ENCODE measurements around the gene NGF.
"Not testable (repeated sequence)": the region's sequence is repeated elsewhere in the genome, so short reads cannot be mapped to it uniquely, and the experiment has no call there.

The NGF gene

DNA sequence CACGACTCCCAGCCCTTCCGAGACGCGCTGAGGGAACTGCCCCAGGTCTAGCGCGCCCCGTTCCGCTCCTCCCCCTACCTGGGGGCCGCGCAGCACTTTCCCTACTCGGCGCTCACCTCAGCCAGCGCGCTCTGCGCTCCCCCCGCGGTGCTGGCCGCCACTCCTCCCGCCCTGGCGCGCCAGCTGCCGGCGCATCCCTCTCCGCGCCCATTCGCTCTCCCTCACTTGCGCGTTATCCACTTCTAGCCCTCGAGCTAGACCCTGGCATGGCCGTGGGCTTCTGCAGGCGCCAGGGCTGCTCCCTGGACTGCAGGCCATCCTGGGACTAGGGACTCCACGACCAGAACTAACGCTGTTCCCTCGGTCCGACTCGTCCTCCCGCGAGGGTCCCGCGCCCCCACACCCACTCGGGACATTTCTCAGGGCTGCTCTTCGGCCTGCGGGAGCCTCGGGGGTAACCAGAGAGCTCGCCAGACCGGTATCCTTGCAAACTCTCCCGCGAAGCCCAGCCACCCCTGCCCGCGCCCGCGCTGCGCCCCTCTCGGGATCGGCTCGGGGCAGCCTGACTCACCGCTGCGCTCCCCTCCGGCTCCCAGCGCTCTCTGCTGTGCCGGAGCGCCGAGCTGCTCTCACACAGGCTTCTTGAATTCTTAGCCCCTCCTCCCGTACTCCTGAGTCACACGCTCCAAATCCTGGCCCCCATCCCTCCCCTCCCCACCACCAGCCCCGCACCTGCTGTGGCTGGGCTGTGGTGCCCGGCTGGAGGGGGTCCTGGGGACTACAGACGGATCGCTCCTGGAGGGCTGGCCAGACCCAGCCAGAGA, at the start of gene NGF:
NGF (minus strand) TSS at position 617 of the 824 bp plus-strand sequence. CDS start 51,454 bp downstream, outside the sequence.
- intact Hi-C loops (cut with micrococcal nuclease), result no loop called here
- no peaks in the 10 kb centered on the region for H3K9me3 Mint-ChIP-seq
- peaks cover 27% of the 10 kb centered on the region for H3K4me1 Mint-ChIP-seq (ENCODE audit: low read depth)
- peaks cover 43% of the 10 kb centered on the region for H3K27me3 Mint-ChIP-seq
- no peak within 1 kb of the TSS for H3K27ac Mint-ChIP-seq
- H3K4me3 Mint-ChIP-seq, result peak within 1 kb of the TSS; percentile 10
- H3K36me3 Mint-ChIP-seq (ENCODE audit: low read depth), result no peaks in the 10 kb centered on the region

DNA sequence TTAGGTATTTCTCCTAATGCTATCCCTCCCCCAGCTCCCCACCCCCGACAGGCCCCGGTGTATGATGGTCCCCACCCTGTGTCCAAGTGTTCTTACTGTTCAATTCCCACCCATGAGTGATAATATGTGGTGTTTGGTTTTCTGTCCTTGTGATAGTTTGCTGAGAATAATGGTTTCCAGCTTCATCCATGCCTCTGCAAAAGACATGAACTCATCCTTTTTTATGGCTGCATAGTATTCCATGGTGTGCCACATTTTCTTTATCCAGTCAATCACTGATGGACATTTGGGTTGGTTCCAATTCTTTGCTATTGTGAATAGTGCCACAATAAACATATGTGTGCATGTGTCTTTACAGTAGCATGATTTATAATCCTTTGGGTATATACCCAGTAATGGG, 45.4 kb upstream of the NGF start:
- intact Hi-C loops (cut with micrococcal nuclease); H3K27ac Mint-ChIP-seq; H3K4me1 Mint-ChIP-seq (ENCODE audit: low read depth); H3K36me3 Mint-ChIP-seq (ENCODE audit: low read depth); H3K4me3 Mint-ChIP-seq; H3K27me3 Mint-ChIP-seq: not testable (repeated sequence)
- H3K9me3 Mint-ChIP-seq, result peaks cover 24% of the 10 kb centered on the region

DNA sequence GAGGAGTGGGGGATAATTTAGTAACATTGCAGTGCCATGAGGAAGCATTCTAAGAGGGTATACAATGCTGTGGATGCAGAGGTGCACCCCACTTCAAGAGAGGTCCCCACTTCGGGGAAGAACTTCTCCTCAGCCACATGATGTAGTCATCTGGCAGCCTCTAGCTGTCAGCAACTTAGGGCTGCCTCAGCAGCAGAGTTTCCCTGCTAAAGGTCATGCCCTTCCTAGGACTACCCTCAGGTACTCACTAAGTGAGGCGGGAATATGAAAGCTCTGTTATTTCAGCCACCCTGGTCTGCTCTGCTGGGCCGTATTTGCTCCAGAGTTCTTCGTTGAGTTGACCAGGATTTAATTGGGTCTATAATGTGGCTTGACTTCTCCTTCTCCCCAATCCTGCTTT, 41.9 kb upstream of the NGF start:
- Mint-ChIP-seq H3K4me3 (no peak overlapping the region), H3K4me1 (ENCODE audit: low read depth) (no peaks in the 10 kb centered on the region), H3K27ac (no peak overlapping the region), H3K27me3 (peaks cover 2% of the 10 kb centered on the region), H3K9me3 (no peaks in the 10 kb centered on the region), H3K36me3 (ENCODE audit: low read depth) (no peaks in the 10 kb centered on the region)
- intact Hi-C loops (cut with micrococcal nuclease), result no loop called here

DNA sequence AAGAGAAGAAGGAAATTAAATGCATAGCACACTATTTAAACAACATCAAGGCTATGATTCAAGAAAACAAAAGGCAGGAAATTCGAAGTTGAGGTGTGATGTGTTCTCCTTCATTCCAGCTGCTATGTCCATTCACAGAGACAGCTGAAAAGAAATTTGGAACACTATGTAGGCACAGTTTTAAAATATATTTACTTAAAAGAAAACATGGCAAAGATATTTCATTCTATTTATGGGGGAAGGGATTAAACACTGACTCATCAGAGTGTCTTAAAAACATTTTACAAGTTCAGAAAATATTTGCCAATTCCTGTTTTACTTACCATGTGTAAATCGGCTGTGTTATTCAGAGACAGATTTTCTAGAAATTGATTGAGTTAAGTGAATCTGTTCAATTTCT, 39.4 kb upstream of the NGF start:
- no peaks in the 10 kb centered on the region for H3K9me3 Mint-ChIP-seq
- H3K4me1 Mint-ChIP-seq (ENCODE audit: low read depth), result no peaks in the 10 kb centered on the region
- intact Hi-C loops (cut with micrococcal nuclease), result no loop called here
- H3K27me3 Mint-ChIP-seq, result peaks cover 2% of the 10 kb centered on the region
- no peaks in the 10 kb centered on the region for H3K36me3 Mint-ChIP-seq (ENCODE audit: low read depth)
- H3K27ac Mint-ChIP-seq, result no peak overlapping the region
- H3K4me3 Mint-ChIP-seq, result no peak overlapping the region

DNA sequence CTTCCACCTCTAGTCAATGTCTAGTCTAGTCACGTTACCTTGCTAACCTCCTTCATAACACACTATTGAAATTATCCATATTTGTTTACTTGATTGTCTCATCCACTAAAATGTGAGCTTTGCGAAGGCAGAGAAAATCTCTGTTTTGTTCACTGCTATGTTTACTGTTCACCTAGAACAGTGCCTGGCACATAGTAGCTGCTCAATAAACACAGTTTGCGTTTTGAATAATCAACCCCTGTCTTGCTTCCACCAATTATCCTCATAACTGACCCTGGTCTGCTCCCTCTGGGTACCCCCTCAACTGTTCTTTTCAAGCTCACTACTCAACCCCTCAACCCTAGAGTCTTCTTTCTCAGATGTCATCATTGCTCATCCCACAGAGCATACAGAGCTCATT, 36.5 kb upstream of the NGF start:
- no peaks in the 10 kb centered on the region for H3K36me3 Mint-ChIP-seq (ENCODE audit: low read depth)
- H3K4me1 Mint-ChIP-seq (ENCODE audit: low read depth), result no peaks in the 10 kb centered on the region
- H3K9me3 Mint-ChIP-seq, result no peaks in the 10 kb centered on the region
- intact Hi-C loops (cut with micrococcal nuclease), result no loop called here
- H3K27ac Mint-ChIP-seq, result no peak overlapping the region
- peaks cover 5% of the 10 kb centered on the region for H3K27me3 Mint-ChIP-seq
- H3K4me3 Mint-ChIP-seq, result no peak overlapping the region

DNA sequence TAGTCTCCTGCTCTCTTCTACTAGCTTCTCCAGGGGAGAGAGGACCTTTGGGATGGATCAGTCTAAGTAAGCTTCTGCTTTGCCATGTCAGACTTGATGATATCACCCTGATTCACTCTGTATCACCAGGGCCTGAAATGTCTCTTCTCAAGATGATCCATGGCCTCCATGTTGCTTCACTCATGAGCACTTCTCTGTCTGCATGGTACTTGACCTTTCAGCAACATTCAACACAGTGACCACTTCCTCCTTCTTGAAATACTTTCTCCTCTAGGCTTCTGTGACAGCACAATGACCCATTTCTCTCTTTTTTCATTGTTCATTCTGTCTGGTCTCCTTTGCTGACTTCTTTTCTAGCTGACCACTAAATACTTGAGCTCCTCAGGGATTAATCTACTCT, 35.3 kb upstream of the NGF start:
- Mint-ChIP-seq H3K27ac (no peak overlapping the region), H3K36me3 (ENCODE audit: low read depth) (no peaks in the 10 kb centered on the region), H3K27me3 (peaks cover 4% of the 10 kb centered on the region), H3K9me3 (no peaks in the 10 kb centered on the region), H3K4me1 (ENCODE audit: low read depth) (no peaks in the 10 kb centered on the region), H3K4me3 (no peak overlapping the region)
- intact Hi-C loops (cut with micrococcal nuclease), result no loop called here

DNA sequence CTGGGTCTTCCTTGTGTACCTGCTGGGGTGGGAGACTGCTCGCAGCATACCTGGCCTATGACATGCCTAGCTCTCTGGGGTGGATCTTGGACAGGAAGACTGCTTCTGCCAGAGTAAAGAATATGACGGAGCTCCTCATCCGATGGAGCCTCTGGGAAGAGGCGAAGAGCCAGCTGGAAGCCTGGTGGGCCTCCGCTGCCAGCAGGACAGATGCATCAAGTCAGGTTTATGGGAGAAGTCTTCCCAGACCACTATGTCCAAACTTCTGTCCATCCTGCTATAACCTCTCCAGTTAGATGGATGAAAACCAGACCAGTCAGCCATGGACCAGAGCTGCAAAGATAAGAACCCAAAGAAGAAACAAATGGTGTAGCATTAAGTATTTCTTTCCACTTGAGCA, 27.7 kb upstream of the NGF start:
- H3K4me3 Mint-ChIP-seq, result no peak overlapping the region
- no peaks in the 10 kb centered on the region for H3K36me3 Mint-ChIP-seq (ENCODE audit: low read depth)
- peaks cover 24% of the 10 kb centered on the region for H3K9me3 Mint-ChIP-seq
- H3K27me3 Mint-ChIP-seq, result peaks cover 4% of the 10 kb centered on the region
- no peak overlapping the region for H3K27ac Mint-ChIP-seq
- intact Hi-C loops (cut with micrococcal nuclease), result no loop called here
- no peaks in the 10 kb centered on the region for H3K4me1 Mint-ChIP-seq (ENCODE audit: low read depth)

DNA sequence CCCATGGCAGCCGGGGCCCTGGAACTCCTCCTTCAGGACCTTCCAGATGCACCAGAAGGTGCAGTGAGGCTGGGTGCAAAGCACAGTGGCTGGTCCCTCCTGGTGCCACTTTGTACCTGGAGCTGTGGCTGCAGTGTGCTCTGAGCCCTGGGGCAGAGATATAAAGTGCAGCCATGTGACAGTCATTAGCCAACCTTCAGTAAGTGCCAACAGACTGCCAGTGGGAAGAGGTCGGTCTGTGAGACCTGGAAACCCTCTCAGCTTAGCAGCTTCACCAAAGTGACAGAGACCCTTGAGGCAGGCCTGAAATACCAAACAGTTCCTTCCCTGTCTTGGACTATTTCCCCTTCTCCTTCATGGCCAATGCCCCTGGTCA, 26.7 kb upstream of the NGF start:
- Mint-ChIP-seq H3K4me3 (no peak overlapping the region), H3K27me3 (peaks cover 2% of the 10 kb centered on the region), H3K27ac (no peak overlapping the region), H3K4me1 (ENCODE audit: low read depth) (no peaks in the 10 kb centered on the region), H3K36me3 (ENCODE audit: low read depth) (no peaks in the 10 kb centered on the region), H3K9me3 (peaks cover 27% of the 10 kb centered on the region)
- intact Hi-C loops (cut with micrococcal nuclease), result no loop called here

DNA sequence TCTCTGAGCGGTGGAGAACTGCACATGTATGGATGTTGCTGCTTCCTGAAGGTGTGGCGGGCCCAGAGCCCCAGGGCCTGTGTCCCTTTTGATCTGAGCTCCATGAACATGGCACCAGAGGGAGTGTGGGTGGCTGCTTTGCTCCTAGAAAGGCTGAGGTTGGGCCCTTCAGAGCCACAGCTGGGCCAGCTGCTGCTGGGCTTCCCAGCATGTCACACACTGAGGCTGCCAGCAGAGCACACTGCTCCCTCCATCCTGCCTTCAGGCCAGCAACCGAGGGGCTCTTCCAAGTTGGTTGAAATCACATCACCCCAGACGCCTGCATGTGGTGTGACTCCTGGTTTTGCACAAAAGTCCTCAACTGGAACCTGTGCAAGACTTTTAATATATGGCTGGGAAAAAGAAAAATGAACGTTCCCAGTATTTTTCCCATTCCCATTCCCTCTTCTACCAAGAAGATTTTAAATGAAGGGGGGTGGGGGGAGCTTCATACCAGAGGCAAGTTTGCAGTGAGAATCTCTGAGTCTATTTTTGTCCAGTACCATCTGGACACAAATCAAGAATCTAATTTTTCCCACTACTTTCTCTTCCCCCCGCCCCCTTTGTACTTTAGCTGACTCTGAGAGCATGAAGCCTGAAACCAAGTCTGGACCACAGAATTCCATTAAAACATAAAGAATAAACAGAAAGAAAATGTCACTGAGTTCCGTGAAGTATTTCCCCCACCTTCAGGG, 26.2 kb upstream of the NGF start:
- no peaks in the 10 kb centered on the region for H3K4me1 Mint-ChIP-seq (ENCODE audit: low read depth)

DNA sequence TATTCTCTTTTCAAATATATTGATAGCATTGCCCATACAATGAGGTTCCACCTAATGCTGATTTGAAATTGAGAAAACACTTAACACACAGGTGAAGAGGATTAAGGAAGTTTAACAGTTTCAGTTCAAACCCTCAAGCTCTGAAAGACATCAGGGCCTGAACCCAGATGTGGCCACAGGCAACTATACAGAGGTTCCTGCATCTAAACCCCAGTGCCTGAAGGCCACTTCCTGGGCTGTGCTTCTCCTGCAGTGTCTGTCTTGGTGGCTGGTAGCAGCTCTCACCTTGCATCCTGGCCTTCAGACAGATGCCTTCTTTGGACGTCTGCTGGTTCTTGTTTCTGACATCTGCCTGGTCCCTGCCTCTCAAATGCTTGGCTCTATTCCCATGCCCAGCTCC, 25.1 kb upstream of the NGF start:
- Mint-ChIP-seq H3K27ac (no peak overlapping the region), H3K4me3 (no peak overlapping the region), H3K4me1 (ENCODE audit: low read depth) (no peaks in the 10 kb centered on the region), H3K9me3 (peaks cover 34% of the 10 kb centered on the region), H3K36me3 (ENCODE audit: low read depth) (no peaks in the 10 kb centered on the region), H3K27me3 (peaks cover 2% of the 10 kb centered on the region)
- intact Hi-C loops (cut with micrococcal nuclease), result no loop called here

More for the DNA sequence above, 26.2 kb upstream of the NGF start:
- intact Hi-C loops (cut with micrococcal nuclease), result no loop called here
- peaks cover 2% of the 10 kb centered on the region for H3K27me3 Mint-ChIP-seq
- peaks cover 33% of the 10 kb centered on the region for H3K9me3 Mint-ChIP-seq
- H3K4me3 Mint-ChIP-seq, result no peak overlapping the region
- H3K36me3 Mint-ChIP-seq (ENCODE audit: low read depth), result no peaks in the 10 kb centered on the region
- H3K27ac Mint-ChIP-seq, result no peak overlapping the region

DNA sequence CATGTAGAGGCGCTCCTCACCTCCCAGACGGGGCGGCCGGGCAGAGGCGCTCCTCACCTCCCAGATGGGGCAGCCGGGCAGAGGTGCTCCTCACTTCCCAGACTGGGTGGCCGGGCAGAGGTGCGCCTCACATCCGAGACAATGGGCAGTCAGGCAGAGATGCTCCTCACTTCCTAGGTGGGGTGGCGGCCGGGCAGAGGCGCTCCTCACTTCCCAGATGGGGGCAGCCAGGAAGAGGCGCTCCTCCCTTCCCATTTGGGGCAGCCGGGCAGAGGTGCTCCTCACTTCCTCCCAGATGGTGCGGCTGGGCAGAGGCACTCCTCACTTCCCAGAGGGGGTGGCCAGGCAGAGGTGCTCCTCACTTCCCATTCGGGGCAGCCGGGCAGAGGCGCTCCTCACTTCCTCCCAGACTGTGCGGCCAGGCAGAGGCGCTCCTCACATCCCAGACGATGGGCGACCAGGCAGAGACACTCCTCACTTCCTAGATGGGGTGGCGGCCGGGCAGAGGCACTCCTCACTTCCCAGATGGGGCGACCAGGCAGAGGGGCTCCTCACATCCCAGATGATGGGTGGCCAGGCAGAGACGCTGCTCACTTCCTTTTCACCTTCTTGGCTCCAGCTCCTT, 22.6 kb upstream of the NGF start:
- H3K27ac Mint-ChIP-seq; H3K4me3 Mint-ChIP-seq; H3K36me3 Mint-ChIP-seq (ENCODE audit: low read depth); H3K27me3 Mint-ChIP-seq; H3K4me1 Mint-ChIP-seq (ENCODE audit: low read depth); intact Hi-C loops (cut with micrococcal nuclease): not testable (repeated sequence)
- H3K9me3 Mint-ChIP-seq, result peaks cover 34% of the 10 kb centered on the region

DNA sequence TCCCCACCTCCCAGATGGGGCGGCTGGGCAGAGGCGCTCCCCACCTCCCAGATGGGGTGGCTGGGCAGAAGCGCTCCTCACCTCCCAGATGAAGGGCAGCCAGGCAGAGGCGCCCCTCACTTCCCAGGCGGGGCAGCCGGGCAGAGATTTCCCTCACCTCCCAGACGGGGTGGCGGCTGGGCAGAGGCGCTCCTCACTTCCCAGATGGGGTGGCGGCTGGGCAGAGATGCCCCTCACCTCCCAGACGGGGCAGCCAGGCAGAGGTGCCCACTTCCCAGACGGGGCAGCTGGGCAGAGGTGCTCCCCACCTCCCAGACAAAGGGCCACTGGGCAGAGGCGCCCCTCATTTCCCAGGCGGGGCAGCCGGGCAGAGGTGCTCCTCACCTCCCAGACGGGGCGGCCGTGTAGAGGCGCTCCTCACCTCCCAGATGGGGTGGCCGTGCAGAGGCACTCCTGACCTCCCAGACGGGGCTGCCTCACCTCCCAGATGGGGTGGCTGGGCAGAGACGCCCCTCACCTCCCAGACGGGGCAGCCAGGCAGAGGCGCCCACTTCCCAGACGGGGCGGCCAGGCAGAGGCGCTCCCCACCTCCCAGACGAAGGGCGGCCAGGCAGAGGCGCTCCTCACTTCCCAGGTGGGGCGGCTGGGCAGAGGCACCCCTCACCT, 21.9 kb upstream of the NGF start:
- H3K27me3 Mint-ChIP-seq; H3K4me1 Mint-ChIP-seq (ENCODE audit: low read depth); H3K27ac Mint-ChIP-seq; intact Hi-C loops (cut with micrococcal nuclease); H3K4me3 Mint-ChIP-seq; H3K36me3 Mint-ChIP-seq (ENCODE audit: low read depth): not testable (repeated sequence)
- peaks cover 34% of the 10 kb centered on the region for H3K9me3 Mint-ChIP-seq

DNA sequence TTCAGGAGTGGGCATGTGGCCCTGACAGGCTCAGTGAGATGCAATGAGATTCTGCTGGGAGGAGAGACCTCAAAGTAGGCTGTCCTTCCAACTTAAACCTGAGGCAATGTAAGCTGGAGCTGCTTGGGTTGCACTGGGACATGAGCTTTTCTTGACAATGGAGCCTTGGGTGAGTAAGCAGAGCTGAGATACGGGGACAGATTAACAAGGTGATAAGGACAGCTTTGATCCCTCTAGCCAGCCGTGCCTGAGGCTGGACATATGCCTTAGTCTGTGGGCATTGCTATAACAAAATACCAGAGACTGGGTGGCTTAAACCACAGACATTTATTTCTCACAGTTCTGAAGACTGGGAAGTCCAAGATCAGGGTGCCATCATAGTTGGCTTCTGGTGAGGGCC, 18.3 kb upstream of the NGF start:
- peaks cover 17% of the 10 kb centered on the region for H3K9me3 Mint-ChIP-seq
- intact Hi-C loops (cut with micrococcal nuclease), result no loop called here
- H3K4me3 Mint-ChIP-seq, result no peak overlapping the region
- no peaks in the 10 kb centered on the region for H3K36me3 Mint-ChIP-seq (ENCODE audit: low read depth)
- no peak overlapping the region for H3K27ac Mint-ChIP-seq
- H3K27me3 Mint-ChIP-seq, result peaks cover 6% of the 10 kb centered on the region
- no peaks in the 10 kb centered on the region for H3K4me1 Mint-ChIP-seq (ENCODE audit: low read depth)

DNA sequence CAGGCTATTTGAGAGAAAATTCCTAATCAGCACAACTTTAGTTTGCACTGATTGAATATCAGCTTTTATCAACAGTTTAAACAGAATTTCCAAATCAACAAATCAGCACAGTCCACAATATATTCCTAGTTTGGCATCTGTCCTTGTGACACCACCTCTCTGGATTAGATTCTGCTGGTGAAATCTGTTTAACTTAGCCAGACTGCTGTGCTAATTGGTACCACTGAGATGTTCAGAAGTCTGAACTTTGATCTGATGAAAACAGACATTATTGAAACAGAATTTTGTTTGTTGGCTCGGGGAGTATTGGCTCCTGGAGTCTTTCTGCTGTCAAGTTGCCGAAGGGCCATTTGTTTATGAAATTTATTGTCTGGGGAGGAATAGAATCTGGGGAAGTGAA, 17.0 kb upstream of the NGF start:
- Mint-ChIP-seq H3K4me3 (no peak overlapping the region), H3K9me3 (peaks cover 8% of the 10 kb centered on the region), H3K36me3 (ENCODE audit: low read depth) (no peaks in the 10 kb centered on the region), H3K27ac (no peak overlapping the region), H3K27me3 (peaks cover 7% of the 10 kb centered on the region), H3K4me1 (ENCODE audit: low read depth) (no peaks in the 10 kb centered on the region)
- intact Hi-C loops (cut with micrococcal nuclease), result no loop called here
